D721Med (cell line): Measurements from ENCODE around the gene BEST1.

ENCODE experiments used
- DNase-seq: peaks from one replicate; pipeline ENCODE4 v3.0.0; 2011; ENCODE audit warnings: low spot score; ENCODE audit not compliant: insufficient read length
- FAIRE-seq: peaks from 2 replicates; lab custom pipeline; 2011; peaks lifted over from hg19 to GRCh38; lab: Jason Lieb, UNC
- TF ChIP-seq, protein P1 (sequence below): IDR thresholded peaks from 2 replicates; pipeline ENCODE4 v1.5.1; 2012; ENCODE audit warnings: mild to moderate bottlenecking, control low read depth; ENCODE audit not compliant: insufficient read depth; ENCODE audit errors: missing control alignments

Gene BEST1

DNA sequence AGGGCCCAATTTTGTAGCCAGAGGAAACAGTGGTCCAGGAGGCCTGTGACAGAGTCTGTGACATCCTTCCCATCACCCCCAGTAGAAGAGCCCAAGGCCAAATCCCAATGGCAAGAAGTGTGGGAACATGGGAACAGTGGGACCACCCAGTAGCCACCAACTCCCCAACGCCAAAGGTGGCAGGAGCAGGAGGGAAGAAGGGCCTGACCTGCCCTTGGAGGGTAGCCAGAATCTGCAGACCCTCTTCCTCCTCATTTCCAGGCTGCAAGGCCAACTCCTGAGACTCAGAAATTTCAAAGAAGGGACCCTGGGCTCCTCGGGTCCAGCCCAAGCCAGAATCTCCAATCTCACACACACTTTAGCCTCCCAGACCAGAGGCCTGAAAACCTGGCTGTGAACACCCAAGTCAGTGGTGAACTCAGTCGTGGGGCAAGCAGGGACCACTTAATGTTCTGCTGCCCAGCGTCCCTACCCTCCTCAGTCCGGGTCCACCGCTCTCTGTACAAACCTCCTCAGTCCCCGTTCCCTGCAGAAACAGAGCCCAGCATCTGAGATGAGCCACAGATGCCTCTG, 38.9 kb upstream of the BEST1 start:
- FAIRE-seq (no peak), DNase-seq (no peak)
- TF ChIP-seq, protein P1, sequence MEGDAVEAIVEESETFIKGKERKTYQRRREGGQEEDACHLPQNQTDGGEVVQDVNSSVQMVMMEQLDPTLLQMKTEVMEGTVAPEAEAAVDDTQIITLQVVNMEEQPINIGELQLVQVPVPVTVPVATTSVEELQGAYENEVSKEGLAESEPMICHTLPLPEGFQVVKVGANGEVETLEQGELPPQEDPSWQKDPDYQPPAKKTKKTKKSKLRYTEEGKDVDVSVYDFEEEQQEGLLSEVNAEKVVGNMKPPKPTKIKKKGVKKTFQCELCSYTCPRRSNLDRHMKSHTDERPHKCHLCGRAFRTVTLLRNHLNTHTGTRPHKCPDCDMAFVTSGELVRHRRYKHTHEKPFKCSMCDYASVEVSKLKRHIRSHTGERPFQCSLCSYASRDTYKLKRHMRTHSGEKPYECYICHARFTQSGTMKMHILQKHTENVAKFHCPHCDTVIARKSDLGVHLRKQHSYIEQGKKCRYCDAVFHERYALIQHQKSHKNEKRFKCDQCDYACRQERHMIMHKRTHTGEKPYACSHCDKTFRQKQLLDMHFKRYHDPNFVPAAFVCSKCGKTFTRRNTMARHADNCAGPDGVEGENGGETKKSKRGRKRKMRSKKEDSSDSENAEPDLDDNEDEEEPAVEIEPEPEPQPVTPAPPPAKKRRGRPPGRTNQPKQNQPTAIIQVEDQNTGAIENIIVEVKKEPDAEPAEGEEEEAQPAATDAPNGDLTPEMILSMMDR: no peak

GRCh38 chr11:61911701-61912529, 38.2 kb upstream of the BEST1 start:
- FAIRE-seq: no peak
- TF ChIP-seq, protein P1: no peak
- DNase-seq: no peak

GRCh38 chr11:61912530-61912898, 37.6 kb upstream of the BEST1 start:
- TF ChIP-seq, protein P1: no peak
- FAIRE-seq (no peak), DNase-seq (no peak)

DNA sequence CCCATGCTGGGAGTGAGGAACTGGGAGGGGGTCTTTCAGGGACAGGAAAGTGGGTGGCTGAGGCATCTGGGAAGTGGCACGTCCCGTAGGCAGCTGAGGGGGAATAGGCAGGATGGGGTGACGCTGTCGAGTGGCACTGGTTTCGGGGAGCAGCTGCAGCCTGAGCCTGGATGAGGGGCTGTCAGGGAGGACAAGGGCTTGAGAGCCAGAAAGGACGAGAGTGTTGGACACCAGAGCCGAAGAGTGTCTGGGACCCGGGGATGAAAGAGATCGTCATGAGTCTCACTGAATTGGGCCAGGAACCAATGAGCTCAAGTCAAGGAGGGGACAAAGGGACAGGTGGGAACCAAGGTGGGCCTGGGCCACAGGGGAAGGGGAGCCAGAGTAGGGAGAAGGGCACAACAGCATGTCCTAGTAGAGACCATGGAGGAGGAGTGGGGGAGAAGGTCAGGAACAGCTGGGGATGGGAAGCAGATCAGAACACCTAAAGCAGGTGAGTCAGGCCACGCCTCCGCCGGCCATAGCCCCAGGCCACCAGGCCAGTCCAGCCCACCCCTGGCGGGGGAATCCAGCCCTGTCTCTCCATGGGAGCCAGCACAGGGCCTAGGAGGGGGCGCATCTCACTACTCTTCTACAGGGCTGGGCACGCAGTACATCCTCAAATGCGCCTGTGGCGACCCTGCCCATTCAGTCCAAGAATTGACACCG, 37.0 kb upstream of the BEST1 start:
- FAIRE-seq (no peak), DNase-seq (peak; percentile 10)
- TF ChIP-seq, protein P1: no peak

- no peak for FAIRE-seq
Measured at GRCh38 chr11:61913699-61914395, 36.3 kb upstream of the BEST1 start.

GRCh38 chr11:61914471-61915171, 35.5 kb upstream of the BEST1 start:
- DNase-seq: peak; percentile 12
- no peak for FAIRE-seq
- TF ChIP-seq, protein P1: no peak

More at GRCh38 chr11:61913699-61914395, 36.3 kb upstream of the BEST1 start:
- peak; percentile 11 for DNase-seq
- TF ChIP-seq, protein P1: no peak
